Sigmoid colon (tissue), 7 donors: ENCODE results near the gene SPON2. TPM values are rescaled to one million over a fixed set of nuclear protein-coding genes. Genes with fewer than 3 reads are reported as not detected.

Experiments
- DNase-seq: peaks from one replicate; pipeline ENCODE4 v3.0.0-alpha.2; 2019
- H3K27ac ChIP-seq, 4 donors: fragments of 200-600 bp; sonication (generic); one replicate each; pipeline ENCODE4 v1.5.1; 2016 to 2019; ENCODE audit warnings: mild to moderate bottlenecking in 1 of 4
- H3K27me3 ChIP-seq, 3 donors: fragments of 200-600 bp; sonication (generic); one replicate each; pipeline ENCODE4 v1.5.1; 2019; ENCODE audit warnings: mild to moderate bottlenecking in 1 of 3
- H3K36me3 ChIP-seq, 4 donors: fragments of 200-600 bp; sonication (generic); one replicate each; pipeline ENCODE4 v1.5.1; 2016 to 2019
- H3K4me1 ChIP-seq, 4 donors: fragments of 200-600 bp; sonication (generic); one replicate each; pipeline ENCODE4 v1.5.1; 2017 to 2019
- H3K4me3 ChIP-seq, 4 donors: fragments of 200-600 bp; sonication (generic); one replicate each; pipeline ENCODE4 v1.5.1; 2017 to 2019; ENCODE audit warnings: mild to moderate bottlenecking in 2 of 4, moderate library complexity in 1 of 4
- H3K9me3 ChIP-seq, 4 donors: fragments of 200-600 bp in 3 of 4; sonication (generic) in 3 of 4; one replicate each; pipeline versions ENCODE4 v1.5.1 to v1.6.1; 2013 to 2019
- CTCF ChIP-seq, 4 experiments: fragments of 450-650 bp in 3 of 4; fragments of 200-600 bp in 1 of 4; IDR thresholded peaks; one replicate each; pipeline ENCODE4 v1.5.1; 2016 to 2019; ENCODE audit warnings: antibody characterized with exemption in 4 of 4, mild to moderate bottlenecking in 3 of 4, moderate library complexity in 2 of 4
- EP300 ChIP-seq, 4 donors: sonication (generic); formaldehyde crosslinking; IDR thresholded peaks; one replicate each; pipeline ENCODE4 v1.6.1; 2017; ENCODE audit warnings: antibody characterized with exemption in 4 of 4
- POLR2A ChIP-seq, 2 donors: fragments of 450-650 bp; IDR thresholded peaks; one replicate each; pipeline ENCODE4 v1.6.1; 2016; ENCODE audit warnings: antibody characterized with exemption in 2 of 2, mild to moderate bottlenecking in 2 of 2, moderate library complexity in 2 of 2
- POLR2AphosphoS5 ChIP-seq, 4 donors: sonication (generic); formaldehyde crosslinking; IDR thresholded peaks; one replicate each; pipeline ENCODE4 v1.6.1; 2017; ENCODE audit warnings: antibody characterized with exemption in 4 of 4
- WGBS, 2 donors: extraction: QIAGEN DNeasy Blood & Tissue Kit; methylation state at CpG; one replicate each; pipeline ENCODE4 v1.1.7; 2013; 5-methylcytosine and 5-hydroxymethylcytosine counted together
- intact Hi-C: fragments of 100-400 bp; cut with DNase I; formaldehyde crosslinking; loops from one replicate; pipeline ENCODE4 v1.15.1; 2023
- polyA plus RNA-seq, 3 donors: library from polyadenylated mRNA; stranded (reverse); fragments of 200-250 nt; gene quantifications; one replicate each; pipeline ENCODE4 v1.2.3, GENCODE V29; 2013
- total RNA-seq, 4 donors: library from RNA; depleted of rRNA; stranded (reverse); fragments of >200 nt; gene quantifications; one replicate each; pipeline ENCODE4 v1.1.0, GENCODE V29; 2016
- donor health status: healthy with polysubstance abuse.
- donor health status: Bipolar disorder and iron deficiency.
- donor health status: healthy.

Gene SPON2
- total and polyA plus RNA-seq, 7 donors: 8.6 to 165 (median 33.6) TPM

- TF ChIP-seq POLR2AphosphoS5 (IDR thresholded peaks at IDR 0.05): no peak
- TF ChIP-seq EP300 (IDR thresholded peaks at IDR 0.05): no peak
- TF ChIP-seq CTCF (IDR thresholded peaks at IDR 0.05): no peak
- TF ChIP-seq POLR2A (IDR thresholded peaks at IDR 0.05): no peak
- DNase-seq: no peak
- H3K4me1 ChIP-seq: no peaks in the 10 kb centered on the region
- no peaks in the 10 kb centered on the region for H3K36me3 ChIP-seq
- no peaks in the 10 kb centered on the region for H3K27me3 ChIP-seq
- H3K9me3 ChIP-seq: no peaks in the 10 kb centered on the region
- H3K27ac ChIP-seq: no peak overlapping the region
- 37 to 43% methylated on average over 8 of the region's 8 CpGs for WGBS, 2 donors
- intact Hi-C loops: no loop called here
- no peak overlapping the region for H3K4me3 ChIP-seq
Observed at GRCh38 chr4:1137063-1137776, 35.2 kb downstream of the SPON2 start.

- Histone ChIP-seq H3K27me3 (no peaks in the 10 kb centered on the region), H3K36me3 (no peaks in the 10 kb centered on the region), H3K27ac (no peak overlapping the region), H3K9me3 (no peaks in the 10 kb centered on the region), H3K4me1 (no peaks in the 10 kb centered on the region), H3K4me3 (no peak overlapping the region)
- TF ChIP-seq EP300 (IDR thresholded peaks at IDR 0.05) (no peak), CTCF (IDR thresholded peaks at IDR 0.05) (no peak), POLR2AphosphoS5 (IDR thresholded peaks at IDR 0.05) (no peak), POLR2A (IDR thresholded peaks at IDR 0.05) (no peak)
- intact Hi-C loops: no loop called here
- DNase-seq: no peak
- 12 to 32% methylated on average over 4 of the region's 4 CpGs for WGBS, 2 donors
Observed at GRCh38 chr4:1136048-1136447, 36.3 kb downstream of the SPON2 start.

- 57 to 64% methylated on average over 8 of the region's 8 CpGs for WGBS, 2 donors
- TF ChIP-seq EP300 (IDR thresholded peaks at IDR 0.05) (no peak), CTCF (IDR thresholded peaks at IDR 0.05) (no peak), POLR2AphosphoS5 (IDR thresholded peaks at IDR 0.05) (no peak), POLR2A (IDR thresholded peaks at IDR 0.05) (no peak)
- Histone ChIP-seq H3K36me3 (no peaks in the 10 kb centered on the region), H3K9me3 (no peaks in the 10 kb centered on the region), H3K27ac (no peak overlapping the region), H3K27me3 (no peaks in the 10 kb centered on the region), H3K4me3 (no peak overlapping the region), H3K4me1 (peaks cover 0 to 10% (median 3%) of the 10 kb centered on the region in 4 donors)
- DNase-seq: no peak
- intact Hi-C loops: loop anchor here (5.0 kb wide), 1 partner anchor 34 kb away; no protein-coding TSS in a partner anchor
Observed at GRCh38 chr4:1133033-1133432, 39.4 kb downstream of the SPON2 start.

- intact Hi-C loops: loop anchor here (2.0 to 5.0 kb wide), 3 partner anchors 37 to 222 kb away; no protein-coding TSS in a partner anchor
Observed at GRCh38 chr4:1130316-1131186, 41.8 kb downstream of the SPON2 start.

More at GRCh38 chr4:1130316-1131186, 41.8 kb downstream of the SPON2 start:
- Histone ChIP-seq H3K36me3 (no peaks in the 10 kb centered on the region), H3K27ac (no peak overlapping the region), H3K27me3 (no peaks in the 10 kb centered on the region), H3K4me1 (peaks cover 0 to 10% (median 3%) of the 10 kb centered on the region in 4 donors), H3K4me3 (no peak overlapping the region), H3K9me3 (no peaks in the 10 kb centered on the region)
- TF ChIP-seq CTCF (IDR thresholded peaks at IDR 0.05) (peak; percentile 96 to 99 (median 97)), POLR2A (IDR thresholded peaks at IDR 0.05) (no peak)
- peak; percentile 82 for DNase-seq
- 27% methylated on average over 13 of the region's 13 CpGs for WGBS, 2 donors
